Stimulated activated CD8-positive, alpha-beta memory T cell treated with anti-CD3 and anti-CD28 coated beads, Interleukin-7, amount 100 ng/mL, for 1 hour (primary cell): ENCODE measurements around the gene NOP14.
"Not testable (repeated sequence)": the region's sequence is repeated elsewhere in the genome, so short reads cannot be mapped to it uniquely, and the experiment has no call there.

ENCODE experiments used
- DNase-seq, 2 donors: peaks; one replicate each; pipeline ENCODE4 v3.0.0-alpha.2; 2020; ENCODE audit warnings: low read depth in 2 of 2

Gene NOP14

GRCh38 chr4:2931512-2932301 is 31.5 kb downstream of the NOP14 start:
- no peak for DNase-seq

GRCh38 chr4:2930758-2931511 is 32.3 kb downstream of the NOP14 start:
- DNase-seq, result no peak

- DNase-seq, result no peak
These were observed 33.0 kb downstream of the NOP14 start for GRCh38 chr4:2930135-2930757.

- no peak for DNase-seq
These were observed 33.7 kb downstream of the NOP14 start for GRCh38 chr4:2929469-2929868.

GRCh38 chr4:2928242-2929176 is 34.7 kb downstream of the NOP14 start:
- DNase-seq, result no peak

- DNase-seq, result no peak
These were observed 35.5 kb downstream of the NOP14 start for GRCh38 chr4:2927696-2928075.

GRCh38 chr4:2927016-2927695 is 36.0 kb downstream of the NOP14 start:
- DNase-seq, result no peak

GRCh38 chr4:2925931-2926860 is 37.0 kb downstream of the NOP14 start:
- DNase-seq, result no peak

GRCh38 chr4:2925496-2925895 is 37.7 kb downstream of the NOP14 start:
- DNase-seq, result no peak

- DNase-seq, result no peak
These were observed 38.4 kb downstream of the NOP14 start for GRCh38 chr4:2924765-2925301.

GRCh38 chr4:2924286-2924685 is 38.9 kb downstream of the NOP14 start:
- no peak for DNase-seq

- DNase-seq, result no peak
These were observed 39.5 kb downstream of the NOP14 start for GRCh38 chr4:2923668-2924173.

GRCh38 chr4:2923141-2923551 is 40.1 kb downstream of the NOP14 start:
- DNase-seq, result no peak

GRCh38 chr4:2922453-2923101 is 40.6 kb downstream of the NOP14 start:
- DNase-seq, result not testable (repeated sequence)

GRCh38 chr4:2918714-2919113 is 44.5 kb downstream of the NOP14 start:
- not testable (repeated sequence) for DNase-seq

GRCh38 chr4:2918300-2918699 is 44.9 kb downstream of the NOP14 start:
- DNase-seq, result not testable (repeated sequence)

GRCh38 chr4:2916696-2917095 is 46.5 kb downstream of the NOP14 start:
- not testable (repeated sequence) for DNase-seq

- no peak for DNase-seq
These were observed 47.4 kb downstream of the NOP14 start for GRCh38 chr4:2915789-2916188.
